Heart left ventricle (tissue), 16 donors: ENCODE measurements around the gene VAC14. TPM values are rescaled to one million over a fixed set of nuclear protein-coding genes. Genes with fewer than 3 reads are reported as not detected.

Experiments used
- ATAC-seq, 4 donors: fragments of 200-7000 bp; cut with Tn5 transposase; one replicate each; pipeline ENCODE4 v1.9.1; 2020 to 2022; ENCODE audit warnings: moderate library complexity in 4 of 4, mild to moderate bottlenecking in 3 of 4, moderate number of reproducible peaks in 1 of 4
- DNase-seq, 5 donors: peaks; one replicate each; pipeline ENCODE4 v3.0.0-alpha.2; 2020
- H3K27ac ChIP-seq, 12 donors: fragments of 200-600 bp; sonication (generic) in 4 of 12; one replicate each; pipeline versions ENCODE4 v1.5.0 to v1.8.0; 2016 to 2022; ENCODE audit warnings: mild to moderate bottlenecking in 2 of 12
- H3K27me3 ChIP-seq, 9 donors: fragments of 200-600 bp; sonication (generic) in 2 of 9; one replicate each; pipeline versions ENCODE4 v1.5.1 to v1.8.0; 2016 to 2022; ENCODE audit warnings: mild to moderate bottlenecking in 3 of 9
- H3K36me3 ChIP-seq, 9 donors: fragments of 200-600 bp; sonication (generic) in 2 of 9; one replicate each; pipeline versions ENCODE4 v1.5.0 to v1.8.0; 2018 to 2022; ENCODE audit warnings: mild to moderate bottlenecking in 2 of 9
- H3K4me1 ChIP-seq, 12 donors: fragments of 200-600 bp; sonication (generic) in 4 of 12; one replicate each; pipeline versions ENCODE4 v1.5.0 to v1.8.0; 2016 to 2022; ENCODE audit warnings: mild to moderate bottlenecking in 3 of 12
- H3K4me3 ChIP-seq, 12 donors: fragments of 200-600 bp; sonication (generic) in 4 of 12; one replicate each; pipeline versions ENCODE4 v1.5.0 to v1.8.0; 2017 to 2022; ENCODE audit warnings: mild to moderate bottlenecking in 9 of 12, moderate library complexity in 4 of 12
- H3K9me3 ChIP-seq, 12 donors: fragments of 200-600 bp; sonication (generic) in 4 of 12; one replicate each; pipeline versions ENCODE4 v1.5.0 to v1.8.0; 2016 to 2022; ENCODE audit warnings: mild to moderate bottlenecking in 1 of 12
- CTCF ChIP-seq, 12 donors: fragments of 200-600 bp; sonication (generic) in 4 of 12; IDR thresholded peaks; one replicate each; pipeline versions ENCODE4 v1.5.0 to v1.8.0; 2018 to 2022; ENCODE audit warnings: antibody characterized with exemption in 12 of 12, mild to moderate bottlenecking in 5 of 12
- POLR2A ChIP-seq, 2 donors: fragments of 450-650 bp; IDR thresholded peaks; one replicate each; pipeline ENCODE4 v1.6.1; 2017; ENCODE audit warnings: antibody characterized with exemption in 2 of 2, mild to moderate bottlenecking in 2 of 2, moderate library complexity in 2 of 2
- WGBS, 4 donors: extraction: QIAGEN DNeasy Blood & Tissue Kit in 2 of 4; methylation state at CpG; one replicate each; pipeline versions ENCODE4 v1.1.5 to v1.1.7; 2013 to 2018; 5-methylcytosine and 5-hydroxymethylcytosine counted together
- intact Hi-C, 10 donors: fragments of 100-400 bp; cut with DNase I; formaldehyde crosslinking; loops; one replicate each; pipeline versions ENCODE4 v1.11.1 to v1.14.2; 2022
- polyA plus RNA-seq, 2 donors: library from polyadenylated mRNA; stranded (reverse); fragments of 200-250 nt; gene quantifications; one replicate each; pipeline ENCODE4 v1.2.3, GENCODE V29; 2013
- total RNA-seq, 9 donors: library from RNA; depleted of rRNA in 2 of 9; stranded (reverse); fragments of >200 nt in 2 of 9; fragmentation: NEBNext Ultra II Directional in 3 of 9; extraction: Animal tissue kit (Norgen Biotek cat#: 25700) in 3 of 9; gene quantifications; one replicate each; pipeline versions ENCODE4 v1.1.0 to v1.2.4, GENCODE V29; 2016 to 2023
- donor health status: ischemic (EF 13 %, LVEDD 7.1; RV severe dilation, severe dysfunction).
- donor health status: healthy with polysubstance abuse.
- donor health status: DM: no; HTN: yes; CAD: no.
- donor health status: DM: no; HTN: no; CAD: no.
- donor health status: ischemic (EF 25% LVEDD 6.9; RV normal size, moderate dysfunction).
- donor health status: ischemic (EF 25% LVEDD 5.7; RV mildly dilated, moderate dysfunction).
- donor health status: healthy.
- donor health status: DM: yes; HTN: yes; CAD: no.
- donor health status: ischemic (EF 35%, LVEDD 5.7; RV mildly dilated, moderate dysfunction).
- donor health status: nonischemic (EF 11% LVEDD 7.7; RV severe dilation, severe dysfunction).
- donor health status: DM: yes; HTN: yes; CAD: no.
- donor health status: PGD.
- donor health status: ischemic (EF 29% LVEDD 5.4; RV normal size, mild dysfunction).
- donor health status: nonischemic (EF 23%, LVEDD 6.1; RV moderate dilation, normal function).

The VAC14 gene
- total and polyA plus RNA-seq, 11 donors = 13.9 to 48.0 (median 26.1) TPM

- H3K27ac ChIP-seq = peak overlapping the region in 1 of 12 donors; percentile 68
- peak in 1 of 4 donors; percentile 2 for ATAC-seq
- no peak for DNase-seq
- WGBS, 4 donors = 92 to 97% (median 95%) methylated on average over 44 to 56 of the region's 56 CpGs
- H3K4me3 ChIP-seq = no peak overlapping the region
- peaks cover 0 to 31% (median 9%) of the 10 kb centered on the region in 12 donors for H3K4me1 ChIP-seq
- peaks cover 0 to 2% (median 0%) of the 10 kb centered on the region in 12 donors for H3K9me3 ChIP-seq
- TF ChIP-seq POLR2A (IDR thresholded peaks at IDR 0.05) (no peak), CTCF (IDR thresholded peaks at IDR 0.05) (no peak)
- intact Hi-C loops = no loop called here
- no peaks in the 10 kb centered on the region for H3K27me3 ChIP-seq
- peaks cover 0 to 63% (median 53%) of the 10 kb centered on the region in 9 donors for H3K36me3 ChIP-seq
These were observed 137.2 kb downstream of the VAC14 start for GRCh38 chr16:70663524-70664324.

DNA sequence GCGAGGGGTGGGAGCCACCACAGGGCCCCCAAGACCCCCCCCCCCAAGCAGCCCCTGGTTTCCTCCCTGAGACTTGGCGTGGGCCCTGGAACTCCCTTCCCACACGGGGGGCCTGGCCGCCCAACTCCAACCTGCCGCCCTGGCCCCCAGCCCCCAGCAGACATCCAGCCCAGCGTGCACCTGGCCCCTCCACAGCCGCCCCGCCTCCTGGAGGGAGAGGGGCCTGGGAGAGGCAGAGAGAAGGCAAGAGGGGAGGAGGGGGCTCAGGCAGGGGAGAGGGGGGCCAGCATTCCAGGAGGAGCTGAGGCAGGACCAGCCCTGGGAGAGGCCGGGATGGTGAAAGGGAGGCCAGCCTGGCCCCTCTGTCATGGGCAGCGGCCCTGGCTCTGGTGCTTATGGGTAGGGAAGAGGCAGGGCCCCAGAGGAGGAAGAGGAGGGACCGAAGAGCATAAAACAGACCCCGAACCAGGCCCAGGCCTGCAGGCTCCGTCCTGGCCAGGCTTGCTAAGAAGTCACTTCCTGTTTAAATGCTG is 137.9 kb downstream of the VAC14 start:
- Histone ChIP-seq H3K27ac (peak overlapping the region in 4 of 12 donors; percentile 2 to 68 (median 22)), H3K36me3 (peaks cover 0 to 56% (median 46%) of the 10 kb centered on the region in 9 donors), H3K27me3 (no peaks in the 10 kb centered on the region), H3K4me1 (peaks cover 0 to 24% (median 9%) of the 10 kb centered on the region in 12 donors), H3K4me3 (no peak overlapping the region), H3K9me3 (no peaks in the 10 kb centered on the region)
- WGBS, 4 donors = 85 to 86% (median 86%) methylated on average over 7 to 13 of the region's 13 CpGs
- TF ChIP-seq CTCF (IDR thresholded peaks at IDR 0.05) = no peak
- TF ChIP-seq POLR2A (IDR thresholded peaks at IDR 0.05) = no peak
- intact Hi-C loops = no loop called here
- ATAC-seq = no peak
- DNase-seq = no peak

DNA sequence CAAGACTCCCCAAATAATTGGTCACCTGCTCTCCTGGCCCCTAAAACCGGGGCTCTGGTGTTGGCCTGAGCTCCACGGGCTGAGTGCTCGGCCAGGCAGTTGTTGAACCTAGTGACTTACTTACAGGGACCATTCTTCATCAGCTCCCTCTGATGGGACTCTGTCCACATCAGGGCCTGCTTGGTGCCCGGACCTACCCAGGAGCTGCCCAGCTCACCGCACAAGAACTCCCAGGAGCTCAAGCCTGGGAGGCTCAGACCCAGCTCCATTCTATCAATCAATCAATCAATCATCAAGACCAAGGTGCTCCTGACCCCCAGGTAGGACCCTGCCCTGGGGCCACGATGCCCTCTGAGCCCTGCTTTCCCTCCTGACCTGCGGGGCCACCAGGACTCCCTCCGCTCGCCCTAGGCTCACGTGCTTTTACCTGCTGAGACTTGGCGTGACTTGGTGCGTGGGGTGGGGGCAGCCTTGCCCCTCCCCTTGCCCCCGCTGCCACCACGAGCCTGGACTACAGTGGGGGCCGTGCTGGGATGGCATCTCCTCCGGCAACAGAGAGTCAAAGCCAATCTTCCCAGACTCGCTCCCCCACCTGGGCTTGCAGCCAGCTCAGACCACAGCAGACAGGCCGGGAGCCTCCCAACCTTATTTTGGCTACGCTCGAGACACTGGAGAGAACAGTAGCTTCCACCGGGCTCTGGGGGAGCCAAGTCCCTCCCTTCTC is 138.9 kb downstream of the VAC14 start:
- Histone ChIP-seq H3K4me1 (peaks cover 0 to 24% (median 9%) of the 10 kb centered on the region in 12 donors), H3K27me3 (no peaks in the 10 kb centered on the region), H3K9me3 (no peaks in the 10 kb centered on the region), H3K4me3 (no peak overlapping the region), H3K36me3 (peaks cover 0 to 47% (median 40%) of the 10 kb centered on the region in 9 donors), H3K27ac (peak overlapping the region in 4 of 12 donors; percentile 2 to 68 (median 22))
- 62 to 71% (median 69%) methylated on average over 18 to 21 of the region's 21 CpGs for WGBS, 4 donors
- TF ChIP-seq CTCF (IDR thresholded peaks at IDR 0.05) = no peak
- peak in 1 of 5 donors; percentile 36 for DNase-seq
- ATAC-seq = peak in 3 of 4 donors; percentile 12 to 30 (median 17)
- intact Hi-C loops = no loop called here

- H3K4me1 ChIP-seq = peaks cover 0 to 21% (median 9%) of the 10 kb centered on the region in 12 donors
- TF ChIP-seq POLR2A (IDR thresholded peaks at IDR 0.05) = no peak
- TF ChIP-seq CTCF (IDR thresholded peaks at IDR 0.05) = no peak
- H3K9me3 ChIP-seq = no peaks in the 10 kb centered on the region
- peak overlapping the region in 1 of 12 donors; percentile 68 for H3K27ac ChIP-seq
- H3K36me3 ChIP-seq = peaks cover 0 to 41% (median 36%) of the 10 kb centered on the region in 9 donors
- intact Hi-C loops = no loop called here
- no peak overlapping the region for H3K4me3 ChIP-seq
- no peaks in the 10 kb centered on the region for H3K27me3 ChIP-seq
- no peak for ATAC-seq
- 78 to 86% (median 81%) methylated on average over 17 of the region's 17 CpGs for WGBS, 4 donors
- peak in 1 of 5 donors; percentile 24 for DNase-seq
These were observed 139.4 kb downstream of the VAC14 start for GRCh38 chr16:70661534-70661917.
